Measurements from ENCODE around the gene CTXN3. TPM values are rescaled to one million over a fixed set of nuclear protein-coding genes. Genes with fewer than 3 reads are reported as not detected.

Gene CTXN3
- total RNA-seq, 1 donor from 2014 or later: not detected

DNA sequence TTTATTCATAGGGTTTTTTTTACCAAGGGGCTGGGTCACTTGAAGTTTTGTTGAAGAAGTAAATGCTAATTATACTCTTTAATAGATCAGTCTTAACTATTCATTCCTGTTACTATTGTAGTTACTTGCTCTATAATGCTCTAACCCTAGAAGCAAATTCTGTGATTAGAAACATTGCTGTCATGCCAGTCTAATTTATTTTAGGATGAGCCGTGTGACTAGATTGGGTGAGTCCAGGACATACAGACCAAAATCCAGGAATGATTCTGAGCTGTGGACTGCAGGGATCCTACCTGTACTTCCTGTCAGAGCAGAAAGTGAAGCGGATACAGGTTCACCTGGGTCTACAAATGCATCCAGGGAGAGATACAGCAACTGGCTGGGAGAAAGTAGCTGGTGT lies 53.6 kb downstream of the CTXN3 start:
- peaks cover 34% of the 10 kb centered on the region for H3K4me1 ChIP-seq
- H4K20me1 ChIP-seq (ENCODE audit: low read depth): peaks cover 4% of the 10 kb centered on the region
- no peak overlapping the region for H3K4me3 Mint-ChIP-seq
- H3K4me2 ChIP-seq: no peak overlapping the region
- no peak for TF ChIP-seq EZH2phosphoT487 (IDR thresholded peaks at IDR 0.05)
- no peak for TF ChIP-seq EZH2 (IDR thresholded peaks at IDR 0.05)
- TF ChIP-seq CTCF (IDR thresholded peaks at IDR 0.05): no peak
- no peaks in the 10 kb centered on the region for H3K36me3 ChIP-seq
- H3K27ac Mint-ChIP-seq: no peak overlapping the region
- no peak for DNase-seq (ENCODE audit: low spot score)
- no peaks in the 10 kb centered on the region for H3K79me2 ChIP-seq (ENCODE audit: low read depth)
- no peak overlapping the region for H3K27ac ChIP-seq
- H2AFZ ChIP-seq (replicated peaks): no peak overlapping the region
- H3K4me1 Mint-ChIP-seq: peaks cover 39% of the 10 kb centered on the region
- peaks cover 15% of the 10 kb centered on the region for H3F3A ChIP-seq (ENCODE audit: low read depth)
- H3K9ac ChIP-seq: no peak overlapping the region
- H3K9me3 ChIP-seq (ENCODE audit: low read depth): no peaks in the 10 kb centered on the region
- no peaks in the 10 kb centered on the region for H3K27me3 ChIP-seq
- no peaks in the 10 kb centered on the region for H3K27me3 Mint-ChIP-seq (ENCODE audit: insufficient read depth, low read depth)
- no peaks in the 10 kb centered on the region for H3K36me3 Mint-ChIP-seq
- H3K9me3 Mint-ChIP-seq: no peaks in the 10 kb centered on the region
- H3K4me3 ChIP-seq: no peak overlapping the region

GRCh38 chr5:127702926-127703561 lies 54.2 kb downstream of the CTXN3 start, which contains the start of gene CCDC192:
CCDC192 (plus strand) TSS chr5:127703391; CDS start chr5:127703446, 55 bp downstream.
- Histone ChIP-seq H3K9me3 (ENCODE audit: low read depth) (no peaks in the 10 kb centered on the region), H3K4me1 (peaks cover 34% of the 10 kb centered on the region), H3K27me3 (no peaks in the 10 kb centered on the region), H4K20me1 (ENCODE audit: low read depth) (peaks cover 4% of the 10 kb centered on the region), H3K9ac (no peak within 1 kb of the TSS), H3K4me3 (no peak within 1 kb of the TSS), H3F3A (ENCODE audit: low read depth) (peaks cover 15% of the 10 kb centered on the region), H3K36me3 (no peaks in the 10 kb centered on the region), H3K79me2 (ENCODE audit: low read depth) (no peaks in the 10 kb centered on the region), H3K4me2 (no peak within 1 kb of the TSS), H2AFZ (replicated peaks) (no peak within 1 kb of the TSS), H3K27ac (no peak within 1 kb of the TSS)
- H3K27ac Mint-ChIP-seq: peak within 1 kb of the TSS; percentile 57
- H3K9me3 Mint-ChIP-seq: no peaks in the 10 kb centered on the region
- TF ChIP-seq CTCF (IDR thresholded peaks at IDR 0.05): no peak
- no peak for TF ChIP-seq EZH2 (IDR thresholded peaks at IDR 0.05)
- H3K4me3 Mint-ChIP-seq: no peak within 1 kb of the TSS
- H3K4me1 Mint-ChIP-seq: peaks cover 39% of the 10 kb centered on the region
- DNase-seq (ENCODE audit: low spot score): peak; percentile 30
- H3K36me3 Mint-ChIP-seq: no peaks in the 10 kb centered on the region
- no peaks in the 10 kb centered on the region for H3K27me3 Mint-ChIP-seq (ENCODE audit: insufficient read depth, low read depth)

GRCh38 chr5:127705120-127705892 lies 56.4 kb downstream of the CTXN3 start:
- H3K4me2 ChIP-seq: no peak overlapping the region

More at GRCh38 chr5:127705120-127705892, 56.4 kb downstream of the CTXN3 start:
- no peak for TF ChIP-seq EZH2 (IDR thresholded peaks at IDR 0.05)
- no peak for TF ChIP-seq CTCF (IDR thresholded peaks at IDR 0.05)
- no peak for TF ChIP-seq EZH2phosphoT487 (IDR thresholded peaks at IDR 0.05)
- Mint-ChIP-seq H3K4me3 (no peak overlapping the region), H3K27ac (peak overlapping the region; percentile 40), H3K4me1 (peaks cover 39% of the 10 kb centered on the region), H3K9me3 (no peaks in the 10 kb centered on the region), H3K27me3 (ENCODE audit: insufficient read depth, low read depth) (no peaks in the 10 kb centered on the region), H3K36me3 (no peaks in the 10 kb centered on the region)
- Histone ChIP-seq H4K20me1 (ENCODE audit: low read depth) (no peaks in the 10 kb centered on the region), H3K27me3 (no peaks in the 10 kb centered on the region), H3K27ac (no peak overlapping the region), H3K9me3 (ENCODE audit: low read depth) (no peaks in the 10 kb centered on the region), H3K4me3 (no peak overlapping the region), H3K79me2 (ENCODE audit: low read depth) (no peaks in the 10 kb centered on the region), H3K36me3 (no peaks in the 10 kb centered on the region), H3F3A (ENCODE audit: low read depth) (peaks cover 9% of the 10 kb centered on the region), H3K4me1 (peaks cover 26% of the 10 kb centered on the region), H3K9ac (no peak overlapping the region), H2AFZ (replicated peaks) (no peak overlapping the region)
- DNase-seq (ENCODE audit: low spot score): no peak

Data from neural progenitor cell (in vitro differentiated cells).